A549 (cell line): Measurements from ENCODE around the gene TSSK2.

Experiments
- BHLHE40 ChIP-seq: IDR thresholded peaks from 2 replicates; pipeline ENCODE4 v1.6.1; 2012; ENCODE audit warnings: low read depth, low read length, inconsistent platforms
- CEBPB ChIP-seq, 2 experiments: fragments of >200 bp in 1 of 2; sonication (Bioruptor Twin) in 1 of 2; formaldehyde crosslinking in 1 of 2; IDR thresholded peaks; 2 replicates each; pipeline ENCODE4 v1.6.1; 2012 to 2016
- EP300 ChIP-seq, 2 experiments: fragments of >200 bp; sonication (Bioruptor Twin); formaldehyde crosslinking; IDR thresholded peaks; 2 replicates in 1 of 2; 3 replicates in 1 of 2; pipeline ENCODE4 v1.6.1; 2016 to 2017
- HOXB5 ChIP-seq: fragments of 250-450 bp; sonication (Bioruptor Pico); IDR thresholded peaks from 2 replicates; pipeline ENCODE4 v1.5.0; 2020; ENCODE audit warnings: mild to moderate bottlenecking, moderate library complexity
- MAZ ChIP-seq: fragments of 150-350 bp; IDR thresholded peaks from 2 replicates; pipeline ENCODE4 v1.6.1; 2014; ENCODE audit warnings: antibody characterized with exemption, low read depth, low read length, borderline replicate concordance
- POLR2A ChIP-seq: IDR thresholded peaks from 2 replicates; pipeline ENCODE4 v1.6.1; 2012; ENCODE audit warnings: mild to moderate bottlenecking, low read length
- RCOR1 ChIP-seq: fragments of 150-350 bp; IDR thresholded peaks from 2 replicates; pipeline ENCODE4 v1.6.1; 2014; ENCODE audit warnings: antibody characterized with exemption, low read length, low read depth
- TF ChIP-seq, protein P1 (sequence below): fragments of 150-350 bp; IDR thresholded peaks from 2 replicates; pipeline ENCODE4 v1.6.1; 2014; ENCODE audit warnings: low read depth, mild to moderate bottlenecking, low read length
- TF ChIP-seq, protein P2 (sequence below): fragments of >200 bp; sonication (Bioruptor Twin); formaldehyde crosslinking; IDR thresholded peaks from 3 replicates; pipeline ENCODE4 v1.6.1; 2016
- TF ChIP-seq, protein P3 (sequence below): fragments of >200 bp; sonication (Bioruptor Twin); formaldehyde crosslinking; IDR thresholded peaks from 3 replicates; pipeline ENCODE4 v1.5.1; 2016
- TF ChIP-seq, protein P4 (sequence below): IDR thresholded peaks from 2 replicates; pipeline ENCODE4 v1.6.1; 2012
- TF ChIP-seq, protein P5 (sequence below): fragments of 200-600 bp; sonication (generic); IDR thresholded peaks from 2 replicates; pipeline ENCODE4 v1.6.1; 2016; ENCODE audit warnings: antibody characterized with exemption, mild to moderate bottlenecking, moderate library complexity
- TF ChIP-seq, protein P6 (sequence below): fragments of 250-450 bp; sonication (Bioruptor Pico); IDR thresholded peaks from 2 replicates; pipeline ENCODE4 v1.5.0; 2021; ENCODE audit warnings: mild to moderate bottlenecking, moderate library complexity, borderline replicate concordance

DNA sequence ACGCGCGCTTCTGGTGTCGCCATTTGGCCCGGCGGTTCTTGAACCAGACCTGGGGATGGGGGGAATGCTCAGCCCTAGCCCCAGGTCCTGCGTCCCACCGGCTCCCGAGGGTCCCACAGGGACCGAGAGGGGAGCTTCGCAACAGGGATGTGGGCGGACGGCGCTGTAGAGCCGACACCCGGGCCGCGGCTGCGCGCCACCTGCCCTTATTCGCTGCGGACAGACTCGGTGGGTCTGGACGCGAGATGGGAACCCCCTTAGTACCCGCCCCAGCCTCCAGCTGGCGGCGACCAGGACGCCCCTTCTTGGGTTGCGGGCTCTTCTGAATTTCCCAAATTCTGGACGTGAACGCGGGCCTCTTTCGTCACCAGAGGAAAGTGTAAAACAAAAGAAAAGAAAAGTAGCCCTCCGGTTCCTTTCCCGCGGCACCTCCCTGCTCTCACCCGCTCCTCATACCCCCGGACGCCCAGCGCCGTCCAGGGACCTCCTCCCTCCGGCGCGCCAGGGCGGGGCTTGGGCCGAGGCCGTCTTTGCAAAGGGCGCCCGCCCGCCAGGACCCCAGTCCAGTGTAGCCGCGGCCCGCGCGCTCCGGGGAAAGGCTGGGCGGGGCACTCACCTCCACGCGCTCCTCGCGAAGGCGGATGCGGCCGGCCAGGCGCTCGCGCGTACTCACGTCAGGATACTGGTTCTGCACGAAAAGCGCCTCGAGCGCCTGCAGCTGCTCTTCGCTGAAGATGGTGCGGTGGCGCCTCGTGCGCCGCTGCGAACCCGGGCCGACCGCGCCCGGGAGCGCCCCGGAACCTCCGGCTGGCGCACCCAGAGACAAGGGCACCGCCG, 18.2 kb downstream of the TSSK2 start:
- TF ChIP-seq MAZ (no peak), POLR2A (no peak), CEBPB (IDR thresholded peaks at IDR 0.05) (no peak), RCOR1 (no peak), BHLHE40 (no peak), EP300 (IDR thresholded peaks at IDR 0.05) (no peak), HOXB5 (no peak)
- TF ChIP-seq, protein P1, sequence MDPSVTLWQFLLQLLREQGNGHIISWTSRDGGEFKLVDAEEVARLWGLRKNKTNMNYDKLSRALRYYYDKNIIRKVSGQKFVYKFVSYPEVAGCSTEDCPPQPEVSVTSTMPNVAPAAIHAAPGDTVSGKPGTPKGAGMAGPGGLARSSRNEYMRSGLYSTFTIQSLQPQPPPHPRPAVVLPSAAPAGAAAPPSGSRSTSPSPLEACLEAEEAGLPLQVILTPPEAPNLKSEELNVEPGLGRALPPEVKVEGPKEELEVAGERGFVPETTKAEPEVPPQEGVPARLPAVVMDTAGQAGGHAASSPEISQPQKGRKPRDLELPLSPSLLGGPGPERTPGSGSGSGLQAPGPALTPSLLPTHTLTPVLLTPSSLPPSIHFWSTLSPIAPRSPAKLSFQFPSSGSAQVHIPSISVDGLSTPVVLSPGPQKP: no peak
- TF ChIP-seq, protein P2, sequence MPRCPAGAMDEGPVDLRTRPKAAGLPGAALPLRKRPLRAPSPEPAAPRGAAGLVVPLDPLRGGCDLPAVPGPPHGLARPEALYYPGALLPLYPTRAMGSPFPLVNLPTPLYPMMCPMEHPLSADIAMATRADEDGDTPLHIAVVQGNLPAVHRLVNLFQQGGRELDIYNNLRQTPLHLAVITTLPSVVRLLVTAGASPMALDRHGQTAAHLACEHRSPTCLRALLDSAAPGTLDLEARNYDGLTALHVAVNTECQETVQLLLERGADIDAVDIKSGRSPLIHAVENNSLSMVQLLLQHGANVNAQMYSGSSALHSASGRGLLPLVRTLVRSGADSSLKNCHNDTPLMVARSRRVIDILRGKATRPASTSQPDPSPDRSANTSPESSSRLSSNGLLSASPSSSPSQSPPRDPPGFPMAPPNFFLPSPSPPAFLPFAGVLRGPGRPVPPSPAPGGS: no peak
- TF ChIP-seq, protein P3, sequence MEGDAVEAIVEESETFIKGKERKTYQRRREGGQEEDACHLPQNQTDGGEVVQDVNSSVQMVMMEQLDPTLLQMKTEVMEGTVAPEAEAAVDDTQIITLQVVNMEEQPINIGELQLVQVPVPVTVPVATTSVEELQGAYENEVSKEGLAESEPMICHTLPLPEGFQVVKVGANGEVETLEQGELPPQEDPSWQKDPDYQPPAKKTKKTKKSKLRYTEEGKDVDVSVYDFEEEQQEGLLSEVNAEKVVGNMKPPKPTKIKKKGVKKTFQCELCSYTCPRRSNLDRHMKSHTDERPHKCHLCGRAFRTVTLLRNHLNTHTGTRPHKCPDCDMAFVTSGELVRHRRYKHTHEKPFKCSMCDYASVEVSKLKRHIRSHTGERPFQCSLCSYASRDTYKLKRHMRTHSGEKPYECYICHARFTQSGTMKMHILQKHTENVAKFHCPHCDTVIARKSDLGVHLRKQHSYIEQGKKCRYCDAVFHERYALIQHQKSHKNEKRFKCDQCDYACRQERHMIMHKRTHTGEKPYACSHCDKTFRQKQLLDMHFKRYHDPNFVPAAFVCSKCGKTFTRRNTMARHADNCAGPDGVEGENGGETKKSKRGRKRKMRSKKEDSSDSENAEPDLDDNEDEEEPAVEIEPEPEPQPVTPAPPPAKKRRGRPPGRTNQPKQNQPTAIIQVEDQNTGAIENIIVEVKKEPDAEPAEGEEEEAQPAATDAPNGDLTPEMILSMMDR: no peak
- TF ChIP-seq, protein P4, sequence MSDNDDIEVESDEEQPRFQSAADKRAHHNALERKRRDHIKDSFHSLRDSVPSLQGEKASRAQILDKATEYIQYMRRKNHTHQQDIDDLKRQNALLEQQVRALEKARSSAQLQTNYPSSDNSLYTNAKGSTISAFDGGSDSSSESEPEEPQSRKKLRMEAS: peak; percentile 42
- TF ChIP-seq, protein P5, sequence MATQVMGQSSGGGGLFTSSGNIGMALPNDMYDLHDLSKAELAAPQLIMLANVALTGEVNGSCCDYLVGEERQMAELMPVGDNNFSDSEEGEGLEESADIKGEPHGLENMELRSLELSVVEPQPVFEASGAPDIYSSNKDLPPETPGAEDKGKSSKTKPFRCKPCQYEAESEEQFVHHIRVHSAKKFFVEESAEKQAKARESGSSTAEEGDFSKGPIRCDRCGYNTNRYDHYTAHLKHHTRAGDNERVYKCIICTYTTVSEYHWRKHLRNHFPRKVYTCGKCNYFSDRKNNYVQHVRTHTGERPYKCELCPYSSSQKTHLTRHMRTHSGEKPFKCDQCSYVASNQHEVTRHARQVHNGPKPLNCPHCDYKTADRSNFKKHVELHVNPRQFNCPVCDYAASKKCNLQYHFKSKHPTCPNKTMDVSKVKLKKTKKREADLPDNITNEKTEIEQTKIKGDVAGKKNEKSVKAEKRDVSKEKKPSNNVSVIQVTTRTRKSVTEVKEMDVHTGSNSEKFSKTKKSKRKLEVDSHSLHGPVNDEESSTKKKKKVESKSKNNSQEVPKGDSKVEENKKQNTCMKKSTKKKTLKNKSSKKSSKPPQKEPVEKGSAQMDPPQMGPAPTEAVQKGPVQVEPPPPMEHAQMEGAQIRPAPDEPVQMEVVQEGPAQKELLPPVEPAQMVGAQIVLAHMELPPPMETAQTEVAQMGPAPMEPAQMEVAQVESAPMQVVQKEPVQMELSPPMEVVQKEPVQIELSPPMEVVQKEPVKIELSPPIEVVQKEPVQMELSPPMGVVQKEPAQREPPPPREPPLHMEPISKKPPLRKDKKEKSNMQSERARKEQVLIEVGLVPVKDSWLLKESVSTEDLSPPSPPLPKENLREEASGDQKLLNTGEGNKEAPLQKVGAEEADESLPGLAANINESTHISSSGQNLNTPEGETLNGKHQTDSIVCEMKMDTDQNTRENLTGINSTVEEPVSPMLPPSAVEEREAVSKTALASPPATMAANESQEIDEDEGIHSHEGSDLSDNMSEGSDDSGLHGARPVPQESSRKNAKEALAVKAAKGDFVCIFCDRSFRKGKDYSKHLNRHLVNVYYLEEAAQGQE: no peak
- TF ChIP-seq, protein P6, sequence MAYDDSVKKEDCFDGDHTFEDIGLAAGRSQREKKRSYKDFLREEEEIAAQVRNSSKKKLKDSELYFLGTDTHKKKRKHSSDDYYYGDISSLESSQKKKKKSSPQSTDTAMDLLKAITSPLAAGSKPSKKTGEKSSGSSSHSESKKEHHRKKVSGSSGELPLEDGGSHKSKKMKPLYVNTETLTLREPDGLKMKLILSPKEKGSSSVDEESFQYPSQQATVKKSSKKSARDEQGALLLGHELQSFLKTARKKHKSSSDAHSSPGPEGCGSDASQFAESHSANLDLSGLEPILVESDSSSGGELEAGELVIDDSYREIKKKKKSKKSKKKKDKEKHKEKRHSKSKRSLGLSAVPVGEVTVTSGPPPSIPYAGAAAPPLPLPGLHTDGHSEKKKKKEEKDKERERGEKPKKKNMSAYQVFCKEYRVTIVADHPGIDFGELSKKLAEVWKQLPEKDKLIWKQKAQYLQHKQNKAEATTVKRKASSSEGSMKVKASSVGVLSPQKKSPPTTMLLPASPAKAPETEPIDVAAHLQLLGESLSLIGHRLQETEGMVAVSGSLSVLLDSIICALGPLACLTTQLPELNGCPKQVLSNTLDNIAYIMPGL (CRISPR knock-in tag): no peak
